Activated CD8-positive, alpha-beta memory T cell treated with anti-CD3 and anti-CD28 coated beads, Interleukin-2, amount 50 U/mL, for 24 hours (primary cell): ENCODE measurements around the gene LIN9.
"Not testable (repeated sequence)": the region's sequence is repeated elsewhere in the genome, so short reads cannot be mapped to it uniquely, and the experiment has no call there.

Experiments
- DNase-seq: peaks from one replicate; pipeline ENCODE4 v3.0.0-alpha.2; 2020; ENCODE audit errors: extremely low read depth

LIN9 gene

DNA sequence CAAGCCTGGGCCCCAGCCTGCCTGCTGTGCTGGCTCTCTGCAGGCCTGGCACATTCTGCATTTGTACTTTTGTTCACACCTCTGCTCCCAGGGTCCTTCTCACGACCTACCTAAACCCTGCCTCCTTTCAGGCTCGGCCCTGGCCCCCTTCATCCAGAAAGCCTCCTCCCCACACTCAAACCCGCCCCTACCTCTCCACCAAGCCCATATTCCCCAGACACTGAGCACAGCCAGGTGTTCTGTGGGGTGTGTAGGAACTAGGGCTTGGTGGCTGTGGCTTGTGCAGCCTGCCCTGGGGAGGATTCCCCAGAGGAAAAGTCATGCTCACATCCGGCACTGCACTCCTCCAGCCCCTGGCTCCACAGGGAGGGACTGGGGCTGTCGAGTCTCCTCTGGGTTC, 93.7 kb downstream of the LIN9 start:
- DNase-seq, result no peak

DNA sequence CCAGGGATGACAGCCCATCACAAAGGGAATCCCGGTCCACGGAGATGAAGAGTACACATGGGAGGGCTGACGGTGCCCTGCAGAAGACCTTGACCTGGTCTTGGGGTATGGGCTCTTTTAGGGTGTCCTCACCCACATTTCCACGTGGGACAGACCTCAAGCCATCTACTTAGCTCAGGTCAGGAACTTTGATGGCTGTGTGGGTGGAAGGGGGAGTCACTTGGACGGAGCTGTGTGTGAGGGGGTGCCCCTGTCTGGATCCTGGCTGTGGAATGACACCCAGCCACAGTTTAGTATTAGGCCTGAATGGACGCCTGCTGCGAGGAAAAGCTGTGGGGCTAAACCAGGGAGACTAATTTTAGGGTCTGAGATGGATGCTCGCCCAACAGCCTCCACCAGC, 96.4 kb downstream of the LIN9 start:
- no peak for DNase-seq

DNA sequence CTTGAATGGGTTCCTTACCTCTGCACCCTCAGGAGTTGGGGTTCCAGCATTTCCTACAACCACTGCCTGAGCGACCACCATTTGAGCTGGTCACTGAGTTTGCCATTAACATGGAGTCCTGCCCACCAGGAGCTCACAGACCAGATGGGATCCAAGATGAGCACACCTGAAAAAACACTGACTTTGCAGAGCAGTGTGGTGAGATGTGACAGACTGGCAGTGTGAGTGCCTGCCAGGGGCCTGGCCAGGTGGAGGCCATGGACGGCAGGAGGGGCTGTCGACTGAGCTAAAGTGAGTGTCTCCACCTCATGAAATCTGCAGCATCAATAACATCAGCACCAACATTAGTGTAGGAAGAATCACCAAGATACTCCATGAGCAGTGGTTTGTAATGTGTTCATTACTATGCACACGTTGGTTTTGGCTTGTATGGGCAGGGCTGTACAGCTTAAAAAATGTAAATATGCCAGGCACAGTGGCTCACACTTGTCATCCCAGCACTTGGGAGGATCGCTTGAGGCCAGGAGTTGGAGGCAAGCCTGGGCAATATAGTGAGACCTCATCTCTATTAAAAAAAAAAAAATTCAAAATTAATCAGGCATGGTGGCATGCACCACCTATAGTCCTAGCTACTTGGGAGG, 97.7 kb downstream of the LIN9 start:
- no peak for DNase-seq

DNA sequence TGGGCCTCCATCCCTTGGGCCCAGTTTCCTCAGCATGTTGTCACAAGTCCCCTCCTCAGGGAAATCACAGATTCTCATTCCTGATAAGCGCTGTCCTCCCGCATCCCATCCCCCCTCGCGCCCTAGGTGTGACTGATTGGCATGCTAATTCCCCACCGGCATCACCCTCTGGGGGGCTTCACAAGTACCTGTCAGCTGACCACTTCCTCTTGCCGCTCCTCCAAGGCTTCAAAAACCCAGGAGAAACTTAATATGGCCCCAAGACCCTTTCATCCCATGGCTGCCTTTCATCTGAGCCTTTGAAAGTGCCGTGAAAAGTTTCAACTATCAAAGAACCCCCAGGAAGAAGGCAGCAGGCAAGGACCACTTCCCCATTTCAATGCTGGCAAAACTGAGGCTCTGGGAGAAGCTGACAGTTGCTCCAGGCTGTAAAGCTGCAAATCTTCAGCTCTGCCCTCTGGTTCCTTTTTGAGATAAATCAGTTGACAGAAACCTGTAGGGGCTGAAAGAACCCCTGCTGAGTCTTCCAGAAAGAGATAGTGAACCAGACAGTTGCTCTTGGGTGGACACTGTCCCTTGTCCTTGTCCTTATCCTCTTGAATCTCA, 98.3 kb downstream of the LIN9 start:
- no peak for DNase-seq

DNA sequence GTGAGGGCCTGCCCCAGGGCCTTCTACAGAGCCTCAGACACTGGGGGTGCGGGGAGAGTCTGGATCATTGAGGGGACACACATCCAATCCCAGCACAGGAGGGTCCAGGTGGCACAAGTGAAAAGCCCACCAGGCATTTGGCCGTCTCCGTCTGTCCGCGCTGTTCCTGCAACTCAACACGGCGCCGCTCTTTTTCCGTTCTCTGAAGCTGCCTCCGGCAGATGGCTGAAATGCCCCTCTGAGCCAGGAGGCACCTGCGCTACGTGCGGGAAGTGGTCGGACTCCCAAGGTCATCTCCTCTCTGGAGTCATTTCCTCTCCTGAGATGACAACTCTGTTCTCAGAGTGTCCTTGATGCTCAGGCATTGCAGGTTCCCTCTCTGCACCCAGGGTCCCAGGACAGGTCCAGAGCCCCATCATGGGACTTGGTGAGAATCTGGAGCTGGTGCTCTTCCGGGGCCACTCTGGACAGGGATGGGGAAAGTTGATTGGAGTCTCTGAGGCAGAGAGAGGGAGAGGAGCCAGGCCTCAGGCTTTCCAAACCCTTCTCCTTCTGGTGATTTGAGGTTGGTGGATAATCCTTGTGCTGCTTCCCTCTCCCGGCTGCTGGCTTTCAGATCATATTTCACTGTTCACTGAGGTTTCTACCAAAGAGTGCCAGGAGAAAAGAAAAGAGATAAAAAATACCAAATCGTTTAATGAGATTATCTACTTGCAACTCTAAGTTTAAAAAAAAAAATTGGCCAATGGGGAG, 99.5 kb downstream of the LIN9 start:
- DNase-seq, result no peak

DNA sequence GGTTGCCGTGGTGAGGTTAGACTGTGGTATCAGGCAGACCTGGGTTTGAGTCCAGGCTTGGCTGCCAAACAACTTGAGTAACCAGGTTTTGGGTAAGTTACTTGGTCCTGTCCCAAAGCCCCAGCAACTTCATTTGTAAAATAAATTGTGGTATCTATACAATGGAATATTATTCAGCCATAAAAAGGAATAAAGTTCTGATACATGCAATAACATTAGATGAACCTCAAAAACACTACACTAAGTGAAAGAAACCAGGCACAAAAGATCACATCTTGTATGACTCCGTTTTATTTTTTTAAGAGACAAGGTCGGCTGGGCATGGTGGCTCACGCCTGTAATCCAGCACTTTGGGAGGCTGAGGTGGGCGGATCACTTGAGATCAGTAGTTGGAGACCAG, 101.9 kb downstream of the LIN9 start:
- no peak for DNase-seq

DNA sequence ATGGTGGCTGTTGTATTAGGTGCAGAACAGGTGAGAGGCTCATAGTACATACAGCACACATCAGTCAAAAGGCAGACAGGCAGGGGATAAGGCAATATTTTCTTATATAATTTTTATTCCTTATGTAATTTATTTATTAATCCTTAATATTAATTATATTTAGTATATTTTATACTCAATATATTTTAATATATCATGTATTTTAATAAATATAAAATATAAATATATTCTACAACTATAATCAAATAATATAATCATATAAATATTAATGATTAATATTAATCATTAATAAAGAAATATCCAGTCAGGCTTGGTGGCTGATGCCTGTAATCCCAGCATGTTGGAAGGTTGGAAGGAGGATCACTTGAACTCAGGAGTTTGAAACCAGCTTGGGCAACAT, 104.8 kb downstream of the LIN9 start:
- DNase-seq, result no peak

DNA sequence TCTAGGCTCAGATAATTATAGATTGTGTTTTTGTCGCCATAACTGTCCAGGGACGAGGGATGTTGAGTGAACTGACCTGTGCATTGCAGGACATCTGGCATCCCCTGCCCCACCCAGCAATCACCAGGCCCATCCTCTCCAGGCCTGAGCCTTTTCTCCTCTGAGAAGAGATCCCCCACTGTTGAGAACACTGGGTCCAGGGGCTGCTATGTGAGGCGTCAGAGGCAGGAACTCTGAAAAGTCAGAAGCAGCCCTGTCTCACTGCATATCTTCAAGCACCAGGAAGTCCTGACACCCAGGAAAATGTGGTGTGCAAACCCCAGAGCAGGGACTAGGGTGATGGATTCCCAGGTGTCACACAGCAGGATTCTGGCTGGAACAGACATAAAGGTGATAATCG, 105.3 kb downstream of the LIN9 start:
- DNase-seq, result no peak

DNA sequence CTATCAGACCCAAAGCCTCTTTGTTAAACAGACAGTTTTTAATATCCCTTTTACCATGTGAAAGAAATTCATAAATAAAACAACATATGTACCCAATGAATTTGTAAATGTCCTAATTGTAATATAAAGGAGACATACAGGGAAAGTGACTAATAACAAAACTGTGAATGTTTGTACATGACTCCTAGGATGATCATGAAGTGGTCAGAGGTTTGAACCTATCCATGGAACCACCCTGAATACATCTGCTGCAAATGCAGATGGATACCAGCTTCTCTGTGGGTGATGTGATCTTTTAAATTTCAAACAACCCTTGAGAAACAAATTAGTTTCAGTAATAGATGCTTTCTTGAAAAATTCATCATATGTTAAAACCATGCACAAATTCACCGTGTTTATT, 105.7 kb downstream of the LIN9 start:
- DNase-seq, result no peak

DNA sequence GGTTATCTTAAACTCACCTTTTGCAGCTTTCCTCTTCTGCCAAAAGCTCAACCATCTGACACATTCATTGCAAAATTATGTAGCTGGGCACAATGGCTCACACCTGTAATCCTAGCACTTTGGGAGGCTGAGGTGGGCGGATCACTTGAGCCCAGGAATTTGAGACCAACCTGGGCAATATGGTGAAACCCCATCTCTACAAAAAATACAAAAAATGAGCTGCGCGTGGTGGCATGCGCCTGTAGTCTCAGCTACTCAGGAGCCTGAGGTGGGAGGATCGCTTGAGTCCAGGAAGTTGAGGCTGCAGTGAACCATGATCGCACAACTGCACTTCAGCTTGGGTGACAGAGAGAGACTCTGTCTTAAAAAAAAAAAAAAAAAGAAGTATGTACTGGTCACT, 106.3 kb downstream of the LIN9 start:
- not testable (repeated sequence) for DNase-seq

DNA sequence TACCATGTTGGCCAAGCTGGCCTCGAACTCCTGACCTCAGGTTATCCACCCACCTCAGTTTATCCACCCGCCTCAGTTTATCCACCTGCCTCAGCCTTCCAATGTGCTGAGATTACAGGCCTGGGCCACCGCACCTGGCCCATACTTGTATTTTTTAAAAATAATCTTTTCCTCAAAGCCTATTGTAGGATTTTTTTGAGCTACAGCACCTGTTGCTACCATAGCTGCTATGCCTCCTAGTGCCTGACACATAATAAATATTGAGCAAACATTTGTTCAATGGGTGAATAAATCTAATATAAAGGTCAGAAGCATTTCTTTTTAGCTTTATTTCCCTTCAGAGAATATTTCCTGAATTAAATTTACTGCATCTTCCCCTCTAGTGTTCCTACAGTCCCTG, 106.7 kb downstream of the LIN9 start:
- no peak for DNase-seq

DNA sequence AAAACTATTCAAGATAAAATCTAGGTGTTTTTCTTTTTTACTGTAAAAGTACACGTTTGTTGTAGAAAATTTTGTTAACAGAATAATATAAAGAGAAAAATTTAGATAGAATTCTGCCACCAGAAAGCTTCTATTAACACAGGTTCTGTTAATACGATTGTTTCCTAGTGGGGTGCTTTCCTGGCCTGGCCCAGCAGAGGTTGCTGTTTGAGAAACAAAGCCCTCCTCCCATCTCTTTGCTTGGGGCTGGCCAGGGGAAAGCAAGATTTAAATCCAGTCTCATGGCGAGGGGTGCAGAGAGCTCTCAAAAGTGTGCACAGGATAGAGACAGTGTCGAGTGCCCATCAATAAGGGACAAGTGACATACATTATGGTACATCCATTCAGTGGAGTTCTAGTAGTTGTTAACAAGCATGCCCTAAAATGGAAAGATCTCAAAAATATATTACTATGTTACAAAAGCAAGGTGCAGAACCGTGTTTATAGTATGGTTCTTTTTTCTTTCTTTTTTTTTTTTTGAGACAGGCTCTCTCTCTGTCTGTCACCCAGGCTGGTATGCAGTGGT, 107.9 kb downstream of the LIN9 start:
- DNase-seq, result no peak

DNA sequence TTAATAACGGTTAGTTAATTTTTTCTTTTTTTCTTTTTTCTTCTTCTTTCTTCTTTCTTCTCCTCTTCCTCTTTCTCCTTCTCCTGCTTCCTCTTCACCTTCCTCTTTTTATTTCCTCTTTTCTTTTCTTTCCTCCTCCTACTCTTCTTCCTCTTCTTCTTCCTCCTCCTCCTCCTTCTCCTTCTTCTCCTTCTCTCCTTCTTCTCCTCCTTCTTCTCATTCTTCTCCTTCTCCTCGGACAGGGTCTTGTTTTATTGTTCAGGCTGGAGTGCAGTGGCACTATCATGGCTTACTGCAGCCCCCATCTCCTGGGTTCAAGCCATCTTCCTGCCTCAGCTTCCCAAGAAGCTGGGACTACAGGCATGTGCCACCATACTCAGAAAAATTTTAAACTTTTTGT, 109.0 kb downstream of the LIN9 start:
- DNase-seq, result no peak

DNA sequence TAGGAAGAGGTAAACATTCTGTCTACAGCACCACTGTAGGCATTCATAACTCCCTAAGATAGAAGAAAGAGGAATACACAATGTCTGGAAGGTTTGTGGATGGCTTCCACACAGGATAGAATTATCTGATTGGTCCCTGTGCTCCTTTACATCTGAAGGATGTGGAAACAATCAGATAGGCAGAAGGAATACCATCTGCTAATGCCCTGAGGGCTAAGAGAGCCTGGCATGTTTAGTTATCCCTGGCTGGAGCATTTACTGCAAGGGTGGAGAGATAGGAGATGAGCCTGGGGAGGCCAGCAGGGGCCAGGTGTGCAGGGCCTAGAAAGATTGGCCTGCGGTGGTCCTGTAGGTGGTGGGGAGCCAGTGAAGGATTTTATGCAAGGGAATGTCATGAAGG, 113.8 kb downstream of the LIN9 start:
- no peak for DNase-seq

DNA sequence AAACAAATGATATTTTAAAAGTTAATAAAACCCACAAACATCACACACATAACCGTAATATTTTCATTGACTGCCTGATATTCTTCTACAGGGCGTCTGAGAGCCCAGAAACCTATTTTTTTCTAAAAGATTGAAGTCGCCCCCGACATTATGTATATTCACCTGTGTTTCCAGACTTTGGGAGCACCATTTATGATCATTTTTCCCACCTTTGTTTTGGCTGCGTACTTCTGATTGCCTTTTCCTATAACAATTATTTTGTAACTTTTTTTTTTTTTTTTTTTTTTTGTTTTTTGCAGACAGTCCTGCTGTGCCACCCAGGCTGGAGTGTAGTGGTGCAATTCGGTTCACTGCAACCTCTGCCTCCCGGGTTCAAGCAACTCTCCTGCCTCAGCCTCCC, 121.6 kb downstream of the LIN9 start:
- DNase-seq, result no peak

DNA sequence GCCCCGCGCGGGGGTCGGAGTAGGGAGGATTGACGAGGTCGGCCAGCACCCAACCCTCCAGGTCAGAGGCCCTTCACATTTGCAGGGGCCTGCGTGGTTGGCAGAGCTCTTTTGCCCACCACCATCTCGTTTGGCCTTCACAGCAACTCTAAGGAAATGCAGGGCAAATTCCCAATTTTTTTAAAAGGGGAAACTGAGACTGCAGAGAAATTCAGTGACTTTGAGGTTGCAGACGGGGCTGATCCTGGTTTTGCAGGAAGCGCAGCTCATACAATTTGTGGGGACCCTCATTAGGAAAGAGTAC, 122.0 kb downstream of the LIN9 start:
- no peak for DNase-seq

DNA sequence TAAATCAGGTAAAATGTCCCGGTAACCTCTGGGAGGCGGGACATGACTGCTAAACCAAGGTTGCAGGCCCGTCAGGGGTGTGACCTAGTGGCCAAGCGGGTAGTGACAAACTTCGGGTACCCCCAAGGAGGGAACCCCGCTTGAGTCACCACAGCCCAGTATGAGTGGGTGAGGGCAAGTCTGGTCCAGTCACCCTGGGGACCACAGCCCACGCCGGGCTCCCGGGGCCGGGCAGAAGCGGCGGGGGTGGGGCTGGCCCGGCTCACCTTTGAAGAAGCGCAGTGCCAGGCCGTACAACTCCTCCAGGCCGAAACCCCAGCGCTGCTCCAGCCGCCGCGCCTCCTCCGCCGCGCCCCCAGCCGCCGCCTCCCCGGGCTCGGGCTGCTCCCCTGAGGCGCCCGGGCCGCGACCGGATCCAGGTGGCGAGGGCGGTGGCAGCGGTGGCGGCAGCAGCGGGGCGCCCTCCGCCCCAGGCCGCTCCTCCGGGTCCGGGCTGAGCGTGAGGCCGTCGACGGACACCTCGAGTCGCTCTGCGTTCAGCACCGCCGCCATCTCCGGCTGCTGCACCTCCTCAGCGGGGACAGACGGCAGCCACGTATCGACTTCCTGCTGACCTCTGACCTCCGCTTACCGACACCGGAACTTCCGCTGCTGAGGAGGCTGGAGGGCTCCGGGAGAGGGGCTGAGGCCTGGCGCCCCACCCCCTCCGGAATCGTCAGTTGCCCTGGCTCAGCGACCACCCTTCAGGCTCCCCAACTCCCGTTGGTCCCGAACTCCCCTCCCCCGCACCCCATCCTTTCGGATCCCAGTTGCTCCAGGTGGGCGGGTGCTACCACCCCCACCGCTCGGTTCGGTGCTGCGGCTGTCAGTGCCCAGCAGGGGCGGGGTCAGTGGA, 122.6 kb downstream of the LIN9 start, which contains the start of gene ACBD3:
Gene ACBD3, minus strand, starts transcription at position 618 of the 895 bp plus-strand sequence. Its CDS starts 66 bp downstream, at position 552.
- peak; percentile 68 for DNase-seq

DNA sequence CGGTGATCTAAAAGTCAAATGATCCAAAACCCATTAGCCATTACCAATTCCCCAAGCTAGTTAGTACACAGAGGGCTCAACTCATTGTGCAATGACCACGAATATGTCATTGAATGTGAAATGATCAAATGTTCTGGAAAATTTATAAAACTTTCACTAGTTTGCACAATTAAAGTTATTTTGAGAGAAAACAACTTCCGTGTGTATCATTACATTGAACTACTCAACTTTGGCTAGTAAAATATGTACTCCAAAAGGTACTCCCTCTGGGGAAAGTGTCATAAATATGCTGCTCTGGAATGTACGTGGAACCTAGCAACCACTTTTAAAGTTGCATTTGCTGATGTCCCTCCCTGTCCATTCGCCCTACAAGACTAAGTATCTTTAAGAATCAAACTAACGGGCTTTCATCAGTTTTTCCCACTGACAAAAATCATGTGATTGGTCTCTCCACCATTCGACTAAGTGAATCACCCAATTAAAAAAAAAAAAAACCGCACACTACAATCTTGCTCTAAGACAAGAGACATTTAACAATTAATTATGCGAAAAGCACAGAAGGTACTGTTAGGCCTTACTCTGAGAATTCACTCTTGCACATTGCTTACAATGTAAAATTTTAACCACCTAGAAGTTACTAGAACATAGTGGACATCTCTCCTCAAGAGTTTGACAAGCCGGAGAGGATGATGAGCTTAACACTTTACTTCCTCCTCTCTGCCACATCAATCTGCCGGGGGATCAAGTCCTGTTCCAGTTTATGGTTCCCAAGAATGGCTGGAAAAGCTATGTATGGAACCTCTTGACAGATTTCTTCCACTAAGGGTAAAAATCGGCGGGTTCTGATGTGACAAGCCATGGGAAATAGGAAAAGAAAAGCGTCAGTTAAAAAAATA, 123.6 kb downstream of the LIN9 start:
- DNase-seq, result no peak

DNA sequence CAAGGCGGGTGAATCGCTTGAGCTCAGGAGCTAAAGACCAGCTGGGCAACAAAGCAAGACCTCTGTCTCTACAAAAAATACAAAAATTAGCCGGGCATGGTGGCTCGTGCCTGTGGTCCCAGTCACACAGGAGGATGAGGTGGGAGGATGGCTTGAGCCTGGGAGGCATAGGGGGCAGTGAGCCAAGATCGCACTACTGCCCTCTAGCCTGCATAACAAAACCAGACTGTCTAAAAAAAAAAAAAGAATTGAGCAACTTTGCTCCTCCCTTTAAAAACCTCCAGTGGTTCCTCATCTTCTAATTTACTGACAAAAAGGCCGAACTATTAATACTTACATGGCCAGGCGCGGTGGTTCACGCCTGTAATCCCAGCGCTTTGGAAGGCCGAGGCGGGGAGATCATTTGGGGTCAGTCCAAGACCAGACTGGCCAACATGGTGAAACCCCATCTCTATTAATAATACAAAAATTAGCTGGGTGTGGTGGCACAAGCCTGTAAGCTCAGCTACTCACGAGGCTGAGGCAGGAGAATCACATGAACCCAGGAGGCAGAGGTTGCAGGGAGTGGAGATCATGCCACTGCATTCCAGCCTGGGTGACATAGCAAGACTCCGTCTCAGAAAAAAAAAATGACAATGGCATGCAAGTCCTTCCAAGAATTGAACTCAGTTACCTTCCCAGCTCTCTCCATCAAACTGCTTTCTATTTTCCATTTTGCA, 126.8 kb downstream of the LIN9 start:
- no peak for DNase-seq
